K562 (cell line): ENCODE measurements around the gene H2AZ2. TPM values are rescaled to one million over a fixed set of nuclear protein-coding genes. Genes with fewer than 3 reads are reported as not detected.

Experiments used
- ATAC-seq: fragments of 200-7000 bp; cut with Tn5 transposase; 3 replicates; pipeline ENCODE4 v1.9.1; 2020; ENCODE audit warnings: moderate library complexity
- BruUV-seq: library from RNA; stranded (reverse); fragments of 400-500 nt; replicated peaks from 2 replicates; lab custom pipeline; 2021; lab: Mats Ljungman, UMichigan
- CTCF ChIA-PET: fragments of 300-600 bp; formaldehyde crosslinking; extraction: SDS; loops from one replicate; lab custom pipeline; 2021; ENCODE audit warnings: low intra/inter-chr PET ratio; lab: Yijun Ruan, JAX
- POLR2A ChIA-PET: fragments of 300-600, 350-650 bp; sonication (Branson Sonifier 250); formaldehyde crosslinking; extraction: SDS; loops from one replicate; lab custom pipeline; 2021; ENCODE audit warnings: antibody characterized with exemption, inconsistent platforms; lab: Yijun Ruan, JAX
- DNase-seq, 4 experiments: peaks; one replicate each; pipeline versions ENCODE4 v3.0.0 to v3.0.0-alpha.2; 2011 to 2018; ENCODE audit warnings: low spot score in 3 of 4, mixed read lengths in 3 of 4; ENCODE audit errors: extremely low read depth in 1 of 4
- FAIRE-seq: peaks from 2 replicates; lab custom pipeline; 2011; peaks lifted over from hg19 to GRCh38; lab: Jason Lieb, UNC
- H2AFZ ChIP-seq: 2 replicates; pipeline ENCODE4 v1.6.0; 2011; ENCODE audit warnings: low read depth, low read length, control low read depth, inconsistent platforms
- H3K27ac ChIP-seq: fragments of 200-600 bp; 3 replicates; pipeline ENCODE4 v1.8.0; 2011; ENCODE audit warnings: low read depth, mild to moderate bottlenecking, control low read depth, inconsistent platforms, low read length, moderate library complexity, mixed read lengths; ENCODE audit errors: extremely low read depth
- H3K27me3 ChIP-seq, 2 experiments: fragments of 300-600 bp in 1 of 2; 2 replicates in 1 of 2; 3 replicates in 1 of 2; pipeline versions ENCODE4 v1.6.0 to v1.8.0; 2011; ENCODE audit warnings: inconsistent platforms in 2 of 2, low read length in 2 of 2, mild to moderate bottlenecking in 1 of 2, mixed read lengths in 1 of 2, moderate library complexity in 1 of 2; ENCODE audit not compliant: control insufficient read depth in 2 of 2, insufficient read depth in 2 of 2
- H3K36me3 ChIP-seq: fragments of 300-600 bp; 3 replicates; pipeline ENCODE4 v1.8.0; 2011; ENCODE audit warnings: mild to moderate bottlenecking, low read length, inconsistent platforms; ENCODE audit not compliant: control insufficient read depth, insufficient read depth
- H3K4me1 ChIP-seq, 2 experiments: fragments of 200-600 bp in 1 of 2; replicated peaks in 1 of 2; 2 replicates in 1 of 2; 3 replicates in 1 of 2; pipeline versions ENCODE4 v1.5.1 to v1.8.0; 2011; ENCODE audit warnings: inconsistent platforms in 2 of 2, low read length in 2 of 2, mild to moderate bottlenecking in 1 of 2, mixed read lengths in 1 of 2, moderate library complexity in 1 of 2; ENCODE audit not compliant: control insufficient read depth in 2 of 2, insufficient read depth in 2 of 2
- H3K4me2 ChIP-seq: 2 replicates; pipeline ENCODE4 v1.6.1; 2011; ENCODE audit warnings: low read length, control low read depth, inconsistent platforms, mixed read lengths; ENCODE audit not compliant: insufficient read depth
- H3K4me3 ChIP-seq: fragments of 200-600 bp; sonication (generic), shearing (Covaris generic); 2 replicates; pipeline ENCODE4 v1.5.1; 2016; ENCODE audit warnings: control low read depth, inconsistent platforms
- H3K79me2 ChIP-seq: fragments of 200-600 bp; 3 replicates; pipeline ENCODE4 v1.8.0; 2011; ENCODE audit warnings: low read length, inconsistent platforms; ENCODE audit not compliant: control insufficient read depth, insufficient read depth
- H3K9ac ChIP-seq, 2 experiments: 2 replicates each; pipeline versions ENCODE4 v1.6.0 to v1.6.1; 2011; ENCODE audit warnings: low read depth in 2 of 2, low read length in 2 of 2, control low read depth in 1 of 2, inconsistent platforms in 1 of 2, mild to moderate bottlenecking in 1 of 2, mixed read lengths in 1 of 2; ENCODE audit not compliant: insufficient read depth in 1 of 2
- H3K9me1 ChIP-seq: one replicate; pipeline ENCODE4 v1.6.0; 2011; ENCODE audit warnings: inconsistent platforms, mild to moderate bottlenecking, low read length, moderate library complexity; ENCODE audit not compliant: control insufficient read depth, insufficient read depth
- H3K9me3 ChIP-seq: replicated peaks from 2 replicates; pipeline ENCODE4 v1.5.1; 2011; ENCODE audit warnings: low read depth, low read length, inconsistent platforms; ENCODE audit not compliant: control insufficient read depth, insufficient read depth
- H4K20me1 ChIP-seq: replicated peaks from 2 replicates; pipeline ENCODE4 v1.6.1; 2011; ENCODE audit warnings: low read length, inconsistent platforms, mixed read lengths; ENCODE audit not compliant: control insufficient read depth, insufficient read depth
- ARID4B ChIP-seq: sonication (generic); formaldehyde crosslinking; IDR thresholded peaks from 2 replicates; pipeline ENCODE4 v1.8.0; 2022; ENCODE audit warnings: mild to moderate bottlenecking, missing genetic modification reagents
- MLX ChIP-seq, 2 experiments: fragments of 450-650 bp in 1 of 2; sonication (generic) in 1 of 2; formaldehyde crosslinking; conservative IDR thresholded peaks; 2 replicates each; pipeline versions ENCODE4 v1.4.0 to v1.8.1; 2020 to 2022; ENCODE audit warnings: mild to moderate bottlenecking in 1 of 2, missing genetic modification reagents in 1 of 2
- NFIC ChIP-seq: fragments of 450-650 bp; IDR thresholded peaks from 2 replicates; pipeline ENCODE4 v1.6.1; 2017; ENCODE audit warnings: mild to moderate bottlenecking, inconsistent platforms
- NR2C2 ChIP-seq, 2 experiments: fragments of 200-800 bp in 1 of 2; sonication (Bioruptor generic) in 1 of 2; sonication (generic) in 1 of 2; formaldehyde crosslinking in 1 of 2; IDR thresholded peaks; 2 replicates each; pipeline versions ENCODE4 v1.6.1 to v1.8.0; 2016 to 2022; ENCODE audit warnings: mild to moderate bottlenecking in 1 of 2, missing compliant biosample characterization in 1 of 2, missing genetic modification characterization in 1 of 2, missing genetic modification reagents in 1 of 2
- NRF1 ChIP-seq, 2 experiments: fragments of 450-650 bp; IDR thresholded peaks in 1 of 2; conservative IDR thresholded peaks in 1 of 2; 2 replicates each; pipeline ENCODE4 v1.6.1; 2014; ENCODE audit warnings: mild to moderate bottlenecking in 2 of 2
- PHF21A ChIP-seq: fragments of 450-650 bp; IDR thresholded peaks from 2 replicates; pipeline ENCODE4 v1.6.1; 2017; ENCODE audit warnings: low read depth, borderline replicate concordance
- TAF1 ChIP-seq: IDR thresholded peaks from 2 replicates; pipeline ENCODE4 v1.6.1; 2011; ENCODE audit warnings: mild to moderate bottlenecking, low read length, moderate library complexity; ENCODE audit not compliant: insufficient read depth, control insufficient read depth, severe bottlenecking; ENCODE audit errors: extremely low read depth
- ZNF395 ChIP-seq: fragments of 200-800 bp; sonication (Bioruptor generic); IDR thresholded peaks from 2 replicates; pipeline ENCODE4 v1.6.1; 2017; ENCODE audit warnings: missing genetic modification characterization, missing compliant biosample characterization
- ZNF431 ChIP-seq: sonication (generic); formaldehyde crosslinking; IDR thresholded peaks from 2 replicates; pipeline ENCODE4 v1.8.0; 2022; ENCODE audit warnings: mild to moderate bottlenecking, missing genetic modification reagents
- ZNF766 ChIP-seq: fragments of 200-800 bp; sonication (Bioruptor generic); conservative IDR thresholded peaks from 2 replicates; pipeline ENCODE4 v1.6.1; 2016; ENCODE audit warnings: missing genetic modification characterization, missing compliant biosample characterization
- WGBS: fragments of 100-300 bp; shearing (Covaris generic); methylation state at CpG from one replicate; pipeline ENCODE4 v1.1.6; 2016; ENCODE audit warnings: low coverage, mixed read lengths; ENCODE audit not compliant: insufficient coverage; ENCODE audit errors: missing lambda C conversion rate; 5-methylcytosine and 5-hydroxymethylcytosine counted together
- in situ Hi-C: fragments of 300-500 bp; cut with MboI; formaldehyde crosslinking; loops from 4 replicates; pipeline ENCODE4 v1.15.0; 2018; ENCODE audit warnings: inconsistent platforms, mixed read lengths
- intact Hi-C: fragments of 100-400 bp; cut with micrococcal nuclease; formaldehyde crosslinking; loops from 2 replicates; pipeline ENCODE4 v1.14.2; 2022
- polyA plus RNA-seq, 8 experiments: library from polyadenylated mRNA; depleted of rRNA in 4 of 8; stranded (reverse) in 5 of 8; unstranded in 3 of 8; fragments of >200 nt; fragmentation: Nextera tagmentation in 2 of 8; fragmentation: Illumina TruSeq in 1 of 8; extraction: Ambion mirVana in 2 of 8; extraction: Trizol in 1 of 8; gene quantifications; 2 replicates each; pipeline versions ENCODE4 v1.2.1 to v1.2.3, GENCODE V29; 2011 to 2014; ENCODE audit warnings: inconsistent platforms in 1 of 8, missing spikeins in 1 of 8
- total RNA-seq, 7 experiments: library from RNA; depleted of rRNA in 6 of 7; stranded (reverse); fragments of >200 nt in 6 of 7; fragmentation: Illumina TruSeq in 2 of 7; extraction: Trizol in 2 of 7; gene quantifications; 2 replicates each; pipeline versions ENCODE4 v1.2.1 to v1.2.3, GENCODE V29; 2011 to 2021; ENCODE audit warnings: low replicate concordance in 1 of 7

Gene H2AZ2
- total and polyA plus RNA-seq, 9 of the 15 experiments (the other 6 are each of a cell fraction or from before 2014, with no cell fraction given) = 105 to 382 (median 286) TPM

- Histone ChIP-seq H3K79me2 (peaks cover 60% of the 10 kb centered on the region), H3K4me1 (peaks cover 16 to 29% of the 10 kb centered on the region in 2 experiments), H4K20me1 (peaks cover 36% of the 10 kb centered on the region), H3K36me3 (peaks cover 36% of the 10 kb centered on the region), H3K9ac (peak within 1 kb of the TSS; percentile 99 to 100), H3K27me3 (no peaks in the 10 kb centered on the region), H3K4me2 (peak within 1 kb of the TSS; percentile 100), H3K9me1 (no peaks in the 10 kb centered on the region), H3K27ac (peak within 1 kb of the TSS; percentile 100), H3K9me3 (no peaks in the 10 kb centered on the region), H3K4me3 (peak within 1 kb of the TSS; percentile 78), H2AFZ (peak within 1 kb of the TSS; percentile 92)
- in situ Hi-C loops = no loop called here
- ChIA-PET POLR2A (interaction anchor here (0.5 to 3.6 kb wide), 26 partner anchors 8 to 759 kb away, joined by 3 to 43 read pairs (median 4); partner anchors contain the start of genes DDX56, H2AZ2, OGDH and PPIA), CTCF (no interaction called here)
- ATAC-seq (peak; percentile 88), FAIRE-seq (peak; percentile 93), DNase-seq (peak; percentile 91 to 97 (median 94))
- BruUV-seq = TSS peak; percentile 95
- WGBS = 2% methylated on average over 41 of the region's 72 CpGs
- intact Hi-C loops = loop anchor here (2.0 kb wide), 2 partner anchors 35 to 37 kb away; partner anchors contain the start of gene H2AZ2
- TF ChIP-seq ARID4B = 0 out of 2 replicates have a peak, but pooled peaks have one; percentile 74
- no peak; the same call in 1 of the 2 replicates for TF ChIP-seq PHF21A
- peak; percentile 92 for TF ChIP-seq TAF1
- peak; percentile 80; the same call in 1 of the 2 replicates for TF ChIP-seq ZNF395 (CRISPR knock-in tag)
- 0 out of 2 replicates have a peak, but pooled peaks have one; percentile 8 for TF ChIP-seq ZNF766 (CRISPR knock-in tag)
- TF ChIP-seq NFIC = peak; percentile 88
- 0 out of 2 replicates have a peak, but pooled peaks have one; percentile 19 for TF ChIP-seq ZNF431 (CRISPR knock-in tag)
- peak; percentile 80 to 84 for TF ChIP-seq NRF1 (conservative IDR thresholded peaks at IDR 0.05 in 1 of 2, IDR thresholded peaks at IDR 0.05 in 1 of 2)
- 0 out of 4 replicates have a peak, but pooled peaks of 1 of the 2 experiments have one; percentile 69 for TF ChIP-seq MLX (CRISPR knock-in tag; conservative IDR thresholded peaks at IDR 0.05)
- TF ChIP-seq NR2C2 (CRISPR knock-in tag; IDR thresholded peaks at IDR 0.05) = no peak; the same call in 1 of the 2 replicates
- TF ChIP-seq NR2C2 (tag; IDR thresholded peaks at IDR 0.05) = peak; percentile 86
Observed at GRCh38 chr7:44885394-44886317, 37.8 kb upstream of the H2AZ2 start, which contains the start of gene PURB. PURB (minus strand) TSS chr7:44885530; CDS start chr7:44885348, 182 bp downstream.
